Pericardium fibroblast (primary cell): ENCODE measurements around the gene EPHB6. TPM values are rescaled to one million over a fixed set of nuclear protein-coding genes. Genes with fewer than 3 reads are reported as not detected.

Source experiments
- total RNA-seq: library from RNA; depleted of rRNA; stranded (reverse); fragments of >200 nt; gene quantifications from 2 replicates; pipeline ENCODE4 v1.2.3, GENCODE V29; 2015

The EPHB6 gene, protein sequence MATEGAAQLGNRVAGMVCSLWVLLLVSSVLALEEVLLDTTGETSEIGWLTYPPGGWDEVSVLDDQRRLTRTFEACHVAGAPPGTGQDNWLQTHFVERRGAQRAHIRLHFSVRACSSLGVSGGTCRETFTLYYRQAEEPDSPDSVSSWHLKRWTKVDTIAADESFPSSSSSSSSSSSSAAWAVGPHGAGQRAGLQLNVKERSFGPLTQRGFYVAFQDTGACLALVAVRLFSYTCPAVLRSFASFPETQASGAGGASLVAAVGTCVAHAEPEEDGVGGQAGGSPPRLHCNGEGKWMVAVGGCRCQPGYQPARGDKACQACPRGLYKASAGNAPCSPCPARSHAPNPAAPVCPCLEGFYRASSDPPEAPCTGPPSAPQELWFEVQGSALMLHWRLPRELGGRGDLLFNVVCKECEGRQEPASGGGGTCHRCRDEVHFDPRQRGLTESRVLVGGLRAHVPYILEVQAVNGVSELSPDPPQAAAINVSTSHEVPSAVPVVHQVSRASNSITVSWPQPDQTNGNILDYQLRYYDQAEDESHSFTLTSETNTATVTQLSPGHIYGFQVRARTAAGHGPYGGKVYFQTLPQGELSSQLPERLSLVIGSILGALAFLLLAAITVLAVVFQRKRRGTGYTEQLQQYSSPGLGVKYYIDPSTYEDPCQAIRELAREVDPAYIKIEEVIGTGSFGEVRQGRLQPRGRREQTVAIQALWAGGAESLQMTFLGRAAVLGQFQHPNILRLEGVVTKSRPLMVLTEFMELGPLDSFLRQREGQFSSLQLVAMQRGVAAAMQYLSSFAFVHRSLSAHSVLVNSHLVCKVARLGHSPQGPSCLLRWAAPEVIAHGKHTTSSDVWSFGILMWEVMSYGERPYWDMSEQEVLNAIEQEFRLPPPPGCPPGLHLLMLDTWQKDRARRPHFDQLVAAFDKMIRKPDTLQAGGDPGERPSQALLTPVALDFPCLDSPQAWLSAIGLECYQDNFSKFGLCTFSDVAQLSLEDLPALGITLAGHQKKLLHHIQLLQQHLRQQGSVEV
- 32.3 and 42.5 TPM in 2 replicates for total RNA-seq

DNA sequence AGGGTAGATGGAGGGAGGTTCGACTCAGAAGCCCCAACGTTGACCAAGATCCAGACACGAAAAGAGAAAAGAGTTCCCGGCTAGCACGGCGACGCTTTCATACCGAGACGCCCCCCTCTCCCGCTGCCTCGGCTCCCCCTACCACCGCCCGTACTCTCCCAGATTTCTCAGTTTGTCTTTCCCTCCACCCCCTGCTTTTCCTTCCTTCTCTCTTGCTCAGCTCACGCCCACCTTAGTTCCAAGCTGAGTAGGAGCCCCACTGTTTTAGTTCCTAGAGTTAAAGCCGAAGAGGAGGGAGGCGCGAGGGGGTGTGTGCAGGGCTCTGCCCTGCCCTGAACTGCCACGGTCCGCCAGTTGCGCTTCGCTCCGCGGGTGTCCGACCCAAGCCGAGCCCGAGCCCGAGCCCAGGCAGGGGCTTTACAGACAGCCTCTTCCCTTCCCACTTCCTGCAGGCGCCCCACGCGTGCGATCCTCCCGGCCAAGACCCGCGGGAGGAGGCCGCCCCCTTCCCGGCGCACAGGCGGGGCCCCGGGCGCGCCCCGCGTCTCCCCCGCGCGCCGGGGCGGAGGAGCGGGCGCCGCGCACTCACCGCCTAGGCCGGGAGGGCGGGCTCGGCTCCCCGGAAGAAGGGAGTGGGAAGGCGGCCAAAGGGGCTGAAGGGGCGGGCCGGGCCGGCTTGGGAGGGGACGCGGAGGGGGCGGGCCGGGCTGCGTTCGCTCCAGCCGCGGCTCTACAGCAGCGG is at the start of gene EPHB6:
EPHB6 (plus strand) TSS at position 705 of the 742 bp plus-strand sequence. CDS start 8,152 bp downstream, outside the sequence.

DNA sequence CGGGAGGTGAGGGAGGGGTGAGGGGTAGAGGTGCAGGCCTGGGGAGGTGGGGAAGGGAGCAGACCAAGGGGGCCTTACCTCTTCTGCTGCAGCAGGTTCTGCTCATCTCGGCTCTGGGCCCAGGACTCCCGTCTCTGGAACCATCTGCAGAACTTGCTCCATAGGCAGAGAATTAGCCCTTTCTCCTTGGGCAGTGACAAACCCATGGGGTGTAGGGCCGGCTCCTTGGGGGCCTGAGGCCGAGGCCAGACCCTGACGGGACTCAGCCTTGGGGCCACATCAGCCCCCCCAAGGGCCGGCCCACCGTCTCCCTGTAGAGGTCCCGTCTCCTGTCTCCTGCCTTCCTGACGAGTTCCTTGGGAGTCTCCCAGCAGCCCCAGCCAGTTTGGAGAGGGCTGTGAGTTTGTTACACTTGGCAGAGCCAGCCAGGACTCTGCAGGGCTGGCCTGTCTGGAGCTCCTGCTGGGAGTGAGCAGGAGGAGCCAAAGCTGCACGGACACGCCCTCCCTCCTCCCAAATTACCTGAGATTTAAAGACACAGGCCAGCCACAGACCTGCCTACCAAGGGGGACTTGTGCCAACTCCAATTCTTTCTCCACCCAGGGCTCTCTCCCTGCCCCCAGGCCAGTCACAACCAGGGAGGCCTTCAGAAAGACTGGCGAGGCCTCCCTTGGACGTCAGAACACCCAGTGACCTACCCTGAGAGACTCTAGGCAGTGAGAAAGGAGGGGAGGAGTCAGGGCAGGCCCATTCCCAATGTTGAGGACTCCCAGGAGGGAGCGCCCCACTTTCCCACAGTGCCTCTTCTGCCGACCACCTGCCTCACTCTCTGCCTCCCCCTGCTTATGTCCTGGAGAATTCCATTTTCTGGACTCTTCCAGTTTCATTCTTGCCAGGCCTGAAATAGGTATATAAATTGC is 30.7 kb downstream of the EPHB6 start, which contains the start of gene TRPV6:
TRPV6 (minus strand) TSS at position 435 of the 920 bp plus-strand sequence.

Other genes with a start within 250 kb of the EPHB6 start
- gene PRSS1, start 105.6 kb upstream of the EPHB6 start, total RNA-seq, result not detected in 2 replicates
- 1.3 TPM in 1 of 2 replicates, not detected in the other for gene PRSS2, start 84.1 kb upstream of the EPHB6 start, total RNA-seq
- gene TRPV6, start 30.7 kb downstream of the EPHB6 start, total RNA-seq, result not detected in 2 replicates
- not detected in 2 replicates for gene TRPV5, start 78.7 kb downstream of the EPHB6 start, total RNA-seq
- not detected in 2 replicates for gene LLCFC1, start 84.4 kb downstream of the EPHB6 start, total RNA-seq
- gene KEL, start 107.3 kb downstream of the EPHB6 start, total RNA-seq, result not detected in 2 replicates
- not detected in 2 replicates for gene OR9A2, start 172.1 kb downstream of the EPHB6 start, total RNA-seq
- not detected in 2 replicates for gene OR6V1, start 197.3 kb downstream of the EPHB6 start, total RNA-seq